AG08395 (cell line): ENCODE results near the gene EBF3.

Source experiments
- DNase-seq: peaks from one replicate; pipeline ENCODE4 v3.0.0; 2012; ENCODE audit warnings: mixed read lengths, low spot score

The EBF3 gene

DNA sequence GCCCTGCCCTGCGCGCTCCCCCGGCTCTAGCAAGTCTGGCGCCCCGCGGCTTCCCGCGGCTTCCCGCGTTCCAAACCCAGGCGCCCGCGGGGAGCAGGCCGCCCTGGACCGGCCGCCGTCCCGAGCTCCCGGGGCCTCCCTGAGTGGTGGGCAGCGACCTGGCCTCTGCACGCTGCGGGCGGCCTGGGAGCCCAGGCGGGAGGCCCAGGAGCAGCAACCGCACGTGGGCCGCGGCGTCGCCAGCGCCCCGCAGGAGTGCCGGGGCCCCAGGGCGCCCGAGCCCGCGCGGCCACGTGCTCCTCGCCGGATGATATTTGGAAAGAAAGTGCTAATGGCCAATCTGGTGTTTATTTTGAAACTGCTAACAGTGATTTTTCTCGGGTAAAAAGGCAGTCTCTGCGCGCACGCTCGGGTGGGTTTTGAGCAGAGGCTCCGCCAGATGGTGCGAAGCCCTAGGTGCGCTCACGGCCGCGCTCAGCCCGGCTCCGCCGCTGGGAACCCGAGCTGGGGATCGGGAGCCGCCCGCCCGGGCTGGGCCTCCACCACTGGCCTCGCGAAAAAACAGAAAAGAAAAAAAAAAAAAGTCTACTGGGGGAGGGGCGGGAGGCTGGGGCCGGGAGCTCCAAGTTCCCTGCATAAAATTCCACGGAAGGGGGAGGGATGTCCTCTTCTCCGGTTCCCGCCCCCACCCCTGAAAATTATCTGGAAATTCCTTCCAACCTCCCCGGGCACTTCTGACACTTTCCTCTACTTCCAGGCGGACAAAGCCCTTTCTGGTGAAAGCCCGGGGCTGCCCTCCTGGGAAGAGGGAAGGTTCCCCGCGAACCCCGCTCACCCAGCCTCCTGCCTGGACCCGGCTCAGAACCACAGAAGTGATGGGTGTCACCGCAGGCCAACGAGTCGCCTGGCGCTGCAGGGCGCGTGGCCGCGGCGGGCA, 4.3 kb downstream of the EBF3 start:
- no peak for DNase-seq

DNA sequence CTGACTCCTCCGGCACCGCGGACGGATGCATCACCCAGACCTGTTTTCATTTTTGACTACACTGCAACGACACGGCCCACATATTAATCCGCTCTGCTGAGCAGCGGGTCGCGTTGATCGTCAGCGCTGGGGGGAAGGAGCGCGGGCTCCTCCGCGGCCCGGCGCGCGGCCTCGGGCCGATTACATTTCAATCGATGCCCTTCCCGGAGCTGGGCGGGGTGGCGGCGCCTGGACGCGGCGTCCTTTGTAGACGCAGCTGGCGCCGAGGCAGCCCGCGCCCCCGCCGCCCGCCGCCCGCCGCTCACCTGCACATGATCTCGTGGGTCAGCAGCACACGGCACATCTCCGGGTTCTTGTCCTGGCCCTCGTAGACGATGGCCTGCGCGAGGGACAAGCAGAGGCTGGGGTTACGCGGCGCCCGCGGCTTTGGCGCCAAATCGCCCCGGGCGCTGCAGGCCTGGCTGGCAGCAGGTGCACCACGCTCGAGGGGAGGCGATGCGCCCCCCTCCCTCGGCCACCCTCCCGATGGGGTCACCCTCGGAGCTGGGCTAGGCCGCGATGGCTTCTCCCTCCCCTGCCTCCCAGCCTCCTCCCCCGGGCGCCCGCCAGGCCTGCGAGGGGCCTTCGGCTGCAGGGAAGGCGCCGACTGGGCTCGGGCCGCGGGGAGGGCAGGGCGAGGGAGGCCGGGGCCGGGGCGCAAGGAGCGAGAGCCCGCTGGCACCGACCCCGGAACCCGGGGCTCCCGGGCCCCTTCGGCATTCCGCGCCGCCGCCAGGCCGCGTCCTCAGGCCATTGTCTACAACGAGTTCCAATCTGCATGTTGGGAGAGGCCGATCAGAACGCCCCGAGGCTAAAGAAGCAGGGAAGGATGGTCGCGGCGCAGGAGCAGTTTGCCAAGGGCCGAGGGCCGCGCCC, 5.2 kb downstream of the EBF3 start:
- DNase-seq = no peak

DNA sequence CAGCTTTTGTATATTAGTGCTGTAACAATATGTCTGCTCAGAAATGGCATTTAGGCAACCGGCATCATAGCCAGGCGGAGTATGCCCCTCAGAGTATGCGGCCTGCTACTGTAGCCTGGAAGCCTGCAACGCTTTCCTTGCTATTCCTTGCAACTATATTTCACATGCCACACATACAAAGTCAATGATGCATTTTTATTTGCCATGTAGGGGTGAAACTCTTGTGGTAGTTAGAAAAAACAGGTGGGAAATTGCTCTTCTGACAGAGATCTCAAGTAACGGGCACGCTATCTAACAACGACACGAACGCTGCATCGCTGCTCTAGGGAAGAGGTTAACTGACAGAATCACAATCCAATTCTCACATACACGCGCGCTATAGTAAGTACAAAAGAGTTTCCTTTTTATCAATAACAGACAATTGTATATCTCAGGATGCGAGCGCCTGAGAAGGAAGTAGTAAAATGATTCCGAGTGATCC, 5.9 kb downstream of the EBF3 start:
- no peak for DNase-seq

DNA sequence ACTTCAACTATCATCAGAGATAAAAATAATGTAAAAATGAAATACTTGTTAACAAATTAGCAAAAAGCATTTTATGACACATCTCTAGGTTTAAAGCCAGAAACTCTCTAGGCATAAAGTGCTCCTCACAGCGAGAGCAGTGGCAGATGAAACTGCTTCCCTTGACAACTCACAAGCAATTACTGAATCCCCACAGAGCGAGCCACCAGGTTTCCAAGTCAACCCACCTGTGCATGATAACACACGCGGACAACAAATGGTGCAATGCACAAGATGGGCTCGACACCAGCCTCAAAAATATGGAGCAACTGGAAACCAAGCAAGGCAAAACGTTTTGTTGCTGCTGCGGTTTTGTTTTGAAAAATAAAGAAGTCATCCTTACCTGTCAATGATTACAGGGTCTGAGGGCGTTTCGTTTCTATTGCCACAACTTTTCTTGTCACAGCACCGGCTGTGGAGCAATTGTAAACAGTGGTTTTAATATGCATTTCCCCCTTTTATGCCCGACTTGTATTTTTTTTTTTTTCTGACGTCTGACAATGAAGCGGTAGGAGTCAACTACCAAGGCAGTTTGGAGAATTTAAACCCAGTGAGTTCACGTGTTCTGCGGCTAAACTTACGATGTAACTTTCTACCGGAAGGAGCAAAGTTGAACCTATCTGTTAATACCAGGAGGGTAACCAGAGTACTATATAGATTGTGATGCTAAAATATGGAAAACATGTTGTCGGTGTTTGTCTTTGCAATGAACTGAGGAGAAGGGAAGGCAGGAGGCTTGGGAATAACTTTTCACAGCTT, 7.0 kb downstream of the EBF3 start:
- no peak for DNase-seq

GRCh38 chr10:129956286-129956670, 7.8 kb downstream of the EBF3 start:
- no peak for DNase-seq

DNA sequence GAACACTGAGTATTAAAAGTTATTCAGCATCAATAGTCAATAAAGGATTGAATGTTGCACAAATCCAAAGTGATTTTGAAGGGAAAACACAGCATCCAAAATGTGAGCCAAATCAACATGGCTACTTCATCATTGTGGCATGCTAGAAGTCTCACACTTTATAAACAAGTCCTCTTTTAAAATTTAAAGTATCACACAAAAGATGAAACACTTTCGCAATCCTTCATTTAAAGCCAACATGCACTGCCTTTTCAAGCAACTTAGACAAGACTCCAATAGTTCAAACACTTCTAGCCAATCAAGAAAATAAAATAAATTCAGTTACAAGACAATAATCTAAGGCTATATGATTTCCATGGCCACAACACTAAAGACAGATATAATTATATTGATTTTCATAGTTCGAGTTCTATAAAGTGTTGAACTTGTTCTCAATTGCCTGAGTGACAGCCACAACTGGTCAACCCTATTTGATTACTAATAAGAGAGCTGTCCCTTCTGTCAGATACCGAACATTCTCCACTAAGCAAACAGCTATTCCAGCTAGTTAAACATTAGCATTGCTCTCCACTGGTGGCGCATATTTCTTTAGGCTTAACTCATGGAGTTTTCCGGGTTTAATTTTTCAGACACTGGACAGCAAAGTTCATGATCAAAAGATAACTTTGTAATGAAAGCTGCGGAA, 8.3 kb downstream of the EBF3 start:
- no peak for DNase-seq

- DNase-seq = no peak
Measured at GRCh38 chr10:129954492-129955315, 9.4 kb downstream of the EBF3 start.

DNA sequence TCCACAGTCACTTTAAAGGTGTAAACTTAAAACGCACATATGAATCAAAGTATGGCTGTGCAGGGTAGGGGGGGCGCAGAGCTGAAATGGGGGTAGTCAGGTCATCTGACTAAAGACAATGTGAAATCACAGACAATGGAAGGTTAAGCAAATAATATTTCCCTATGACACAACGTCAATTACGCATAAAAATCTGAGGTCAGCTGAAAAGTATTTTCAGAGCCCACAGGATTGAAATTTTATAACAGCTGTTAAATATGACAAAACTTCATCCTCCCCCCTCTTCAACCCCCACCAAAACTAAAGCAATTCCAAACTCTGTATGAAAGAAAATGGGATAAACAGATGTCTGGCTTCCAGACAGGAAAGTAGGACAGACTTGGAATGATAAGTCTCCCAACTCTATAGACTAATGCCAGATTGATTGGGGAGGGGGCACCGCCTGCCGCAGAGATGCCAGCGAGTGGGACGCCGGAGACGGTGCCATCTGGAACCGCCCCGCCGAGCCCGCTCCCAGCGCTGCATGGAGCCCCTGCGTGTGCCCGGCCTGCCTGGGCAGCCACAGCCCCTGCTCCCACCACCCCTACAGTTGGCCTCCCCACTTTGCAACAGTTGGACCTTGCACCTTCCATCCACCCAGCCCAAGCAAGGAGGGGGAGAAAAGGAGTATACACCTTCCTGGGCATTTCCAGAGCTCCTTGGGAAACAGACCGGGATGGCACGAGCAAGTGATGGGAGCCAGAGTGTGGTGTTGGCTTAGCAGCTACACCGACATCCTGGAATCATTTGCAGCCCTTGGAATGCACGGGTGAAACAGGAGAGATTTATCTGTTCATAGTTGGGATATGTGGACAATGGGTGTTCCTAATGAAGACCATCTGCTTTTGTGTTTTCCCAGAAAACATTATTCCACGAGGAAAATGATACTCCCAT, 10.7 kb downstream of the EBF3 start:
- peak; percentile 90 for DNase-seq

- no peak for DNase-seq
Measured at GRCh38 chr10:129952378-129953118, 11.5 kb downstream of the EBF3 start.

DNA sequence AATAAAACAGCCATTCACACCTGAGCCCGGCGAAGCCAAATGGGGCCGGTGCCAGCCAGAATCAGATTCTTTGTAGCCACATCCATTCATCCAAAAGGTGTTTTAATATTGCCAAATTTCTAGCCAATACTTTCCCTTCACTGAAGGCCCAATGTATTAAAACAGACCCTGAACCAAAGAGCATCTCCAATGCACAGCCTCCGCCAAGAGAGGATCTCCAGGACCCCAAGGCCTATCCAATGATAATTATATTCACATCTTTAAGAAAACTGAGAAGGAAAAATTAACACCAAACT, 12.2 kb downstream of the EBF3 start:
- no peak for DNase-seq

DNA sequence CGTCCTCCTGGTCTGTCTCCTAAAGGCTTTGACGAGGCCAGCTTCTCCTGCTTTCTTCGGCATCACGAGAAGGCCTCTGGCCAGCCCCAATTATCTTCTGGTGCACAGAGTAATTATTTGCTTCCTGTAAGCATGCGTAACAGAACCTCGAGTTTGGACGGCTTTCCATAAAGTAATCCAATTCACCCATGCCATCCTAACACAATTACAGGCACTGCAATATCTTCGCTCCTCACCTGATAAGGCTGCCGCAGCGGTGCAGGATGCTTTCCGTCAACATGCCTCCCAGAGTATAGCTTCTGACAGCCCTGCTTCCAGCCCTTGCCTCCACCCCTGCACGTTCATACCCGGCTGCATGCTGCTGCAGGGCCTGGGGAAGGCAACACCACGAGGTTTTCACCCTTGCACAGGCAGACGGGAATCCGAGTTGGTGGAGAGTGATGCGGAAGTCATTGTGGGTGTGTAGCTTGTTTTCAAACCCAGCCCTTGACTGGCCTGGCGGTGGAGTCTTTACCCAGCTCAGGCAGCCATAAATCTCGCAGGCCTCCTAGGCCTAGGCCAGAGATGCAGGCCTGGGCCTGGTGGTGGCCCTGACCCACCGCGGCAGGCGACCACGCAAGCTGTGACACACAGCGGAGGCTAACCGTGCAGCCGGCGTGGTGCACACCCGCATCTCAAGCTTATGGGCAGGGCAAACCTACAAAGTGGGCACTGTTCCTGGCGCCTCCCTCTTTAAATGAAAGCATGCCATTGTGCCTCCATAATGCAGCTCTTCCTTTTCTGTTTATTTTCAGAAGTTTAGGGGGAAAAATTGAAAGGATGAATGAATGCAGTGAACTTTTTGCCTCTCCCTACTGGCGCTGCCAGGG, 12.7 kb downstream of the EBF3 start:
- no peak for DNase-seq

DNA sequence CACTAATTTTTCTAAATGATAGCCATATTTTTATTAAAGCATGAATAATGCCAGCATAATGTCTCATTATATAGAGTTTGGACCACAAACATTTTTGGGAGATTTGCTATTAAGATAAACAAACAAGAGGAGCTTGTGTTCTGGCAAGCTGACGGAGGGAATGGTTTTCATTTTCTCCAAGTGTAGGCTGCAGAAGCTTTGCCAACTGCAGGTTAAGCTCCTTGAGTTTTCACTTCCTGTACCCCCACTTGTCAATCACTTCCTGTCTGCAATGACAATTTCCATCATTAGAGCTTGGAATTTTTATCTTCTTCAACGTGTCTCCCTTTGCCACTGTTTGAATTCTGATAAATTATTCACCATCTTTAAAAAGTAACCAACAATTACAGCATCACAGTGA, 13.4 kb downstream of the EBF3 start:
- peak; percentile 26 for DNase-seq

- peak; percentile 75 for DNase-seq
Measured at GRCh38 chr10:129949891-129950291, 14.2 kb downstream of the EBF3 start.

DNA sequence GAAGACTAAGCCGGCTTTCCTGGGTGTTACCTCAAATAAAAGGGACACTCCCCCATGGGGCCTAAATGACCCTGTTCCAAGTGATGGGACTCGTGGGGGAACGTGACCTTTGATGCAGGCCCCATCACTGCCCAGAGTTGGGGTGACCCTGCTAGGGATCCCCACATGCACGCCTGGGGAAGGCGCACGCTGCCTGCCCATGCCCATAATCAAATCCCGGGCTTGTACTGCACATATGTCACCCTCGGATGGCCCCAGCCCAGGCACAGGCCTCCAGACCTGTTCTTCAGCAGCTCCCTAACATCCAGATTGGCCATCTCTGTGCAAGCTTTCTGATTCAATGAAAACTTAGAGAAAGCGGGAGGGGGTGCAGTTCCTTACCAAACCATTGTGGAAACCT, 14.7 kb downstream of the EBF3 start:
- DNase-seq = no peak

GRCh38 chr10:129946859-129947258, 17.2 kb downstream of the EBF3 start:
- no peak for DNase-seq

GRCh38 chr10:129945941-129946760, 17.9 kb downstream of the EBF3 start:
- DNase-seq = peak; percentile 25

GRCh38 chr10:129945526-129945925, 18.5 kb downstream of the EBF3 start:
- DNase-seq = no peak
